ENCODE results near the gene MYO1D.
A peak's percentile ranks its signal among the peaks of the same experiment; 100 is the strongest.

Gene MYO1D

GRCh38 chr17:32564325-32564724 lies 312.6 kb downstream of the MYO1D start:
- Histone ChIP-seq H3K27me3 (ENCODE audit: control insufficient read depth in 3 of 3, insufficient read depth in 3 of 3, low read depth in 1 of 3, low read length in 3 of 3) (no peaks in the 10 kb centered on the region), H2BK15ac (ENCODE audit: low read length) (no peak overlapping the region), H3K9me3 (replicated peaks in 1 of 2; ENCODE audit: control insufficient read depth in 2 of 2, insufficient read depth in 1 of 2, low read depth in 1 of 2, low read length in 2 of 2) (no peaks in the 10 kb centered on the region), H4K8ac (ENCODE audit: low read depth, low read length) (no peak overlapping the region), H3K4ac (ENCODE audit: low read length) (no peak overlapping the region), H3K18ac (ENCODE audit: low read length) (no peak overlapping the region), H3K36me3 (replicated peaks in 1 of 2; ENCODE audit: control insufficient read depth in 2 of 2, insufficient read depth in 2 of 2, low read length in 2 of 2) (no peaks in the 10 kb centered on the region), H3K79me1 (ENCODE audit: low read depth, low read length) (no peaks in the 10 kb centered on the region), H2BK120ac (ENCODE audit: low read depth, low read length) (no peak overlapping the region), H2AK5ac (ENCODE audit: low read depth, low read length) (no peak overlapping the region), H2BK5ac (ENCODE audit: low read length) (no peak overlapping the region), H3K4me3 (ENCODE audit: low read length in 2 of 2) (no peak overlapping the region), H3K9ac (ENCODE audit: low read depth, low read length, poor library complexity) (no peak overlapping the region), H3K4me1 (ENCODE audit: control insufficient read depth in 2 of 2, insufficient read depth in 1 of 2, low read depth in 1 of 2, low read length in 2 of 2) (peaks cover under 1 to 4% of the 10 kb centered on the region in 2 donors), H2AFZ (ENCODE audit: low read length) (no peak overlapping the region), H3K23ac (ENCODE audit: low read depth, low read length, poor library complexity) (no peak overlapping the region), H3K14ac (ENCODE audit: low read length) (no peak overlapping the region), H2BK12ac (ENCODE audit: low read length) (no peak overlapping the region), H3K27ac (replicated peaks; ENCODE audit: low read length) (no peak overlapping the region), H4K91ac (ENCODE audit: low read depth, low read length, poor library complexity) (no peak overlapping the region), H3K4me2 (ENCODE audit: insufficient read depth, low read length, poor library complexity, severe bottlenecking) (no peak overlapping the region)
- DNase-seq (ENCODE audit: low spot score) = no peak
- WGBS, 2 donors (ENCODE audit: extremely low coverage in 2 of 2, insufficient read length in 2 of 2, insufficient replicate concordance in 1 of 2) = no CpG with 5 or more reads among the region's 3 CpGs

GRCh38 chr17:32563583-32563982 lies 313.3 kb downstream of the MYO1D start:
- H3K4me2 ChIP-seq (ENCODE audit: insufficient read depth, low read length, poor library complexity, severe bottlenecking) = no peak overlapping the region
- no peak overlapping the region for H3K4ac ChIP-seq (ENCODE audit: low read length)
- H3K9ac ChIP-seq (ENCODE audit: low read depth, low read length, poor library complexity) = no peak overlapping the region
- H2AFZ ChIP-seq (ENCODE audit: low read length) = no peak overlapping the region
- H3K9me3 ChIP-seq (replicated peaks in 1 of 2; ENCODE audit: control insufficient read depth in 2 of 2, insufficient read depth in 1 of 2, low read depth in 1 of 2, low read length in 2 of 2) = no peaks in the 10 kb centered on the region
- H3K23ac ChIP-seq (ENCODE audit: low read depth, low read length, poor library complexity) = no peak overlapping the region
- no peak overlapping the region for H2BK15ac ChIP-seq (ENCODE audit: low read length)
- no peak overlapping the region for H2AK5ac ChIP-seq (ENCODE audit: low read depth, low read length)
- no peak overlapping the region for H4K8ac ChIP-seq (ENCODE audit: low read depth, low read length)
- no peak overlapping the region for H3K14ac ChIP-seq (ENCODE audit: low read length)
- H2BK120ac ChIP-seq (ENCODE audit: low read depth, low read length) = no peak overlapping the region
- no peak overlapping the region for H3K27ac ChIP-seq (replicated peaks; ENCODE audit: low read length)
- no peaks in the 10 kb centered on the region for H3K36me3 ChIP-seq (replicated peaks in 1 of 2; ENCODE audit: control insufficient read depth in 2 of 2, insufficient read depth in 2 of 2, low read length in 2 of 2)
- peaks cover 4 to 5% of the 10 kb centered on the region in 2 donors for H3K4me1 ChIP-seq (ENCODE audit: control insufficient read depth in 2 of 2, insufficient read depth in 1 of 2, low read depth in 1 of 2, low read length in 2 of 2)
- no CpG with 5 or more reads among the region's 6 CpGs for WGBS, 2 donors (ENCODE audit: extremely low coverage in 2 of 2, insufficient read length in 2 of 2, insufficient replicate concordance in 1 of 2)
- no peak overlapping the region for H4K91ac ChIP-seq (ENCODE audit: low read depth, low read length, poor library complexity)
- no peak overlapping the region for H3K4me3 ChIP-seq (ENCODE audit: low read length in 2 of 2)
- no peak overlapping the region for H3K18ac ChIP-seq (ENCODE audit: low read length)
- no peaks in the 10 kb centered on the region for H3K79me1 ChIP-seq (ENCODE audit: low read depth, low read length)
- H2BK5ac ChIP-seq (ENCODE audit: low read length) = no peak overlapping the region
- no peak for DNase-seq (ENCODE audit: low spot score)
- no peaks in the 10 kb centered on the region for H3K27me3 ChIP-seq (ENCODE audit: control insufficient read depth in 3 of 3, insufficient read depth in 3 of 3, low read depth in 1 of 3, low read length in 3 of 3)
- no peak overlapping the region for H2BK12ac ChIP-seq (ENCODE audit: low read length)

- Histone ChIP-seq H3K4me3 (ENCODE audit: low read length in 2 of 2) (no peak overlapping the region), H3K18ac (ENCODE audit: low read length) (no peak overlapping the region), H3K9me3 (replicated peaks in 1 of 2; ENCODE audit: control insufficient read depth in 2 of 2, insufficient read depth in 1 of 2, low read depth in 1 of 2, low read length in 2 of 2) (no peaks in the 10 kb centered on the region), H3K4me1 (ENCODE audit: control insufficient read depth in 2 of 2, insufficient read depth in 1 of 2, low read depth in 1 of 2, low read length in 2 of 2) (peaks cover 1 to 6% of the 10 kb centered on the region in 2 donors), H3K27me3 (ENCODE audit: control insufficient read depth in 3 of 3, insufficient read depth in 3 of 3, low read depth in 1 of 3, low read length in 3 of 3) (no peaks in the 10 kb centered on the region), H2AFZ (ENCODE audit: low read length) (no peak overlapping the region), H3K27ac (replicated peaks; ENCODE audit: low read length) (no peak overlapping the region), H3K36me3 (replicated peaks in 1 of 2; ENCODE audit: control insufficient read depth in 2 of 2, insufficient read depth in 2 of 2, low read length in 2 of 2) (no peaks in the 10 kb centered on the region), H3K14ac (ENCODE audit: low read length) (no peak overlapping the region), H2BK12ac (ENCODE audit: low read length) (no peak overlapping the region), H2BK120ac (ENCODE audit: low read depth, low read length) (no peak overlapping the region), H2BK5ac (ENCODE audit: low read length) (no peak overlapping the region), H3K4ac (ENCODE audit: low read length) (no peak overlapping the region), H3K9ac (ENCODE audit: low read depth, low read length, poor library complexity) (no peak overlapping the region), H4K8ac (ENCODE audit: low read depth, low read length) (no peak overlapping the region), H2BK15ac (ENCODE audit: low read length) (no peak overlapping the region), H3K79me1 (ENCODE audit: low read depth, low read length) (no peaks in the 10 kb centered on the region), H4K91ac (ENCODE audit: low read depth, low read length, poor library complexity) (no peak overlapping the region), H3K4me2 (ENCODE audit: insufficient read depth, low read length, poor library complexity, severe bottlenecking) (no peak overlapping the region), H2AK5ac (ENCODE audit: low read depth, low read length) (no peak overlapping the region), H3K23ac (ENCODE audit: low read depth, low read length, poor library complexity) (no peak overlapping the region)
- DNase-seq (ENCODE audit: low spot score) = no peak
- WGBS, 2 donors (ENCODE audit: extremely low coverage in 2 of 2, insufficient read length in 2 of 2, insufficient replicate concordance in 1 of 2) = no CpG with 5 or more reads among the region's 4 CpGs
Measured at GRCh38 chr17:32558997-32559650, 317.8 kb downstream of the MYO1D start.

GRCh38 chr17:32558326-32558955 lies 318.5 kb downstream of the MYO1D start:
- no peak overlapping the region for H4K91ac ChIP-seq (ENCODE audit: low read depth, low read length, poor library complexity)
- no peaks in the 10 kb centered on the region for H3K9me3 ChIP-seq (replicated peaks in 1 of 2; ENCODE audit: control insufficient read depth in 2 of 2, insufficient read depth in 1 of 2, low read depth in 1 of 2, low read length in 2 of 2)
- H3K4me3 ChIP-seq (ENCODE audit: low read length in 2 of 2) = no peak overlapping the region
- no peak overlapping the region for H3K18ac ChIP-seq (ENCODE audit: low read length)
- no peak overlapping the region for H3K23ac ChIP-seq (ENCODE audit: low read depth, low read length, poor library complexity)
- H3K9ac ChIP-seq (ENCODE audit: low read depth, low read length, poor library complexity) = no peak overlapping the region
- H3K4me2 ChIP-seq (ENCODE audit: insufficient read depth, low read length, poor library complexity, severe bottlenecking) = no peak overlapping the region
- no peak for DNase-seq (ENCODE audit: low spot score)
- no peak overlapping the region for H2BK15ac ChIP-seq (ENCODE audit: low read length)
- no peaks in the 10 kb centered on the region for H3K36me3 ChIP-seq (replicated peaks in 1 of 2; ENCODE audit: control insufficient read depth in 2 of 2, insufficient read depth in 2 of 2, low read length in 2 of 2)
- no peak overlapping the region for H4K8ac ChIP-seq (ENCODE audit: low read depth, low read length)
- no peaks in the 10 kb centered on the region for H3K79me1 ChIP-seq (ENCODE audit: low read depth, low read length)
- H2AFZ ChIP-seq (ENCODE audit: low read length) = peak overlapping the region; percentile 45
- H2BK5ac ChIP-seq (ENCODE audit: low read length) = no peak overlapping the region
- H2AK5ac ChIP-seq (ENCODE audit: low read depth, low read length) = no peak overlapping the region
- H3K27ac ChIP-seq (replicated peaks; ENCODE audit: low read length) = no peak overlapping the region
- H2BK12ac ChIP-seq (ENCODE audit: low read length) = no peak overlapping the region
- H2BK120ac ChIP-seq (ENCODE audit: low read depth, low read length) = no peak overlapping the region
- H3K4me1 ChIP-seq (ENCODE audit: control insufficient read depth in 2 of 2, insufficient read depth in 1 of 2, low read depth in 1 of 2, low read length in 2 of 2) = peaks cover 1 to 6% of the 10 kb centered on the region in 2 donors
- no peak overlapping the region for H3K14ac ChIP-seq (ENCODE audit: low read length)
- no peak overlapping the region for H3K4ac ChIP-seq (ENCODE audit: low read length)
- H3K27me3 ChIP-seq (ENCODE audit: control insufficient read depth in 3 of 3, insufficient read depth in 3 of 3, low read depth in 1 of 3, low read length in 3 of 3) = no peaks in the 10 kb centered on the region
- WGBS, 2 donors (ENCODE audit: extremely low coverage in 2 of 2, insufficient read length in 2 of 2, insufficient replicate concordance in 1 of 2) = no CpG with 5 or more reads among the region's 6 CpGs
